Mucosa of rectum (tissue), 2 donors: Measurements from ENCODE around the gene C3.

Experiments used
- H3K27ac ChIP-seq, 2 donors: one replicate each; pipeline ENCODE4 v1.7.0; 2013; ENCODE audit warnings: inconsistent platforms in 2 of 2, low read depth in 2 of 2, low read length in 2 of 2
- H3K27me3 ChIP-seq, 2 donors: one replicate each; pipeline ENCODE4 v1.7.0; 2013; ENCODE audit warnings: low read length in 2 of 2; ENCODE audit not compliant: control insufficient read depth in 2 of 2, insufficient read depth in 2 of 2
- H3K36me3 ChIP-seq, 2 donors: one replicate each; pipeline ENCODE4 v1.7.0; 2013; ENCODE audit warnings: low read length in 2 of 2; ENCODE audit not compliant: control insufficient read depth in 2 of 2, insufficient read depth in 2 of 2
- H3K4me1 ChIP-seq, 2 donors: one replicate each; pipeline ENCODE4 v1.7.0; 2013; ENCODE audit warnings: low read length in 2 of 2, mild to moderate bottlenecking in 1 of 2; ENCODE audit not compliant: control insufficient read depth in 2 of 2, insufficient read depth in 2 of 2
- H3K4me3 ChIP-seq, 2 donors: one replicate each; pipeline ENCODE4 v1.7.0; 2013; ENCODE audit warnings: low read length in 2 of 2
- H3K9ac ChIP-seq, 2 donors: one replicate each; pipeline ENCODE4 v1.7.0; 2013; ENCODE audit warnings: low read length in 2 of 2, low read depth in 1 of 2, mild to moderate bottlenecking in 1 of 2
- H3K9me3 ChIP-seq, 2 donors: one replicate each; pipeline ENCODE4 v1.7.0; 2013; ENCODE audit warnings: low read length in 2 of 2; ENCODE audit not compliant: control insufficient read depth in 2 of 2
- donor health status: healthy.
- donor health status: Normal muscosa, but diverticular disease.

C3 gene

DNA sequence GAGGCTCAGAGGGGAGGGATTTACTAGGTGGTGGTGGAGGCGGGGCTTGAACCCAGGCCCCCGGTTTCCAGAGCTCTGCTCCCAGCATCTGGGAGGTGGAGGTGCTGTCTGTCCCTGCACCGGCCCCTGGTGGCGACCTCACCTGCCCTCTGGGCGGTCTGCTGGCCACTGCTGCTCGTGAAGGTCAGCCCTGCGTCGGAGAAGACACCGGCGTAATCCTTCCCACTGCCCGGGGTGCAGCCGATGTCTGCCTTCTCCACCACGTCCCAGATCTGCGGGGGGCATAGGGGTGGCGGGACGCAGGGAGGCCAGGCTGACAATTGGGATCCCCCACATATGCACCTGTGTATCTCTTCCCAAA lies 12.8 kb downstream of the C3 start:
- no peaks in the 10 kb centered on the region for H3K4me1 ChIP-seq
- peaks cover 0 to 8% of the 10 kb centered on the region in 2 donors for H3K27me3 ChIP-seq
- H3K9ac ChIP-seq = no peak overlapping the region
- H3K4me3 ChIP-seq = no peak overlapping the region
- no peak overlapping the region for H3K27ac ChIP-seq
- H3K36me3 ChIP-seq = no peaks in the 10 kb centered on the region
- H3K9me3 ChIP-seq = no peaks in the 10 kb centered on the region

- Histone ChIP-seq H3K27me3 (peaks cover 0 to 8% of the 10 kb centered on the region in 2 donors), H3K4me3 (no peak overlapping the region), H3K27ac (no peak overlapping the region), H3K36me3 (no peaks in the 10 kb centered on the region), H3K9me3 (no peaks in the 10 kb centered on the region), H3K4me1 (no peaks in the 10 kb centered on the region), H3K9ac (no peak overlapping the region)
Measured at GRCh38 chr19:6707011-6707657, 13.3 kb downstream of the C3 start.

GRCh38 chr19:6706633-6706958 lies 13.9 kb downstream of the C3 start:
- Histone ChIP-seq H3K27ac (no peak overlapping the region), H3K4me1 (no peaks in the 10 kb centered on the region), H3K27me3 (peaks cover 0 to 6% of the 10 kb centered on the region in 2 donors), H3K4me3 (no peak overlapping the region), H3K36me3 (no peaks in the 10 kb centered on the region), H3K9ac (no peak overlapping the region), H3K9me3 (no peaks in the 10 kb centered on the region)

- Histone ChIP-seq H3K27me3 (peaks cover 0 to 3% of the 10 kb centered on the region in 2 donors), H3K36me3 (no peaks in the 10 kb centered on the region), H3K4me3 (no peak overlapping the region), H3K27ac (no peak overlapping the region), H3K4me1 (no peaks in the 10 kb centered on the region), H3K9me3 (no peaks in the 10 kb centered on the region), H3K9ac (no peak overlapping the region)
Measured at GRCh38 chr19:6705931-6706632, 14.4 kb downstream of the C3 start.

GRCh38 chr19:6700586-6701316 lies 19.7 kb downstream of the C3 start:
- no peak overlapping the region for H3K4me3 ChIP-seq
- no peak overlapping the region for H3K27ac ChIP-seq
- no peaks in the 10 kb centered on the region for H3K4me1 ChIP-seq
- H3K27me3 ChIP-seq = no peaks in the 10 kb centered on the region
- H3K9me3 ChIP-seq = no peaks in the 10 kb centered on the region
- H3K36me3 ChIP-seq = no peaks in the 10 kb centered on the region
- H3K9ac ChIP-seq = no peak overlapping the region

GRCh38 chr19:6699935-6700334 lies 20.5 kb downstream of the C3 start:
- no peaks in the 10 kb centered on the region for H3K9me3 ChIP-seq
- H3K27ac ChIP-seq = no peak overlapping the region
- no peaks in the 10 kb centered on the region for H3K4me1 ChIP-seq
- no peaks in the 10 kb centered on the region for H3K27me3 ChIP-seq
- no peak overlapping the region for H3K4me3 ChIP-seq
- no peaks in the 10 kb centered on the region for H3K36me3 ChIP-seq
- H3K9ac ChIP-seq = no peak overlapping the region

GRCh38 chr19:6697291-6697690 lies 23.2 kb downstream of the C3 start:
- Histone ChIP-seq H3K27ac (no peak overlapping the region), H3K4me1 (no peaks in the 10 kb centered on the region), H3K4me3 (no peak overlapping the region), H3K36me3 (no peaks in the 10 kb centered on the region), H3K27me3 (no peaks in the 10 kb centered on the region), H3K9me3 (no peaks in the 10 kb centered on the region), H3K9ac (no peak overlapping the region)

DNA sequence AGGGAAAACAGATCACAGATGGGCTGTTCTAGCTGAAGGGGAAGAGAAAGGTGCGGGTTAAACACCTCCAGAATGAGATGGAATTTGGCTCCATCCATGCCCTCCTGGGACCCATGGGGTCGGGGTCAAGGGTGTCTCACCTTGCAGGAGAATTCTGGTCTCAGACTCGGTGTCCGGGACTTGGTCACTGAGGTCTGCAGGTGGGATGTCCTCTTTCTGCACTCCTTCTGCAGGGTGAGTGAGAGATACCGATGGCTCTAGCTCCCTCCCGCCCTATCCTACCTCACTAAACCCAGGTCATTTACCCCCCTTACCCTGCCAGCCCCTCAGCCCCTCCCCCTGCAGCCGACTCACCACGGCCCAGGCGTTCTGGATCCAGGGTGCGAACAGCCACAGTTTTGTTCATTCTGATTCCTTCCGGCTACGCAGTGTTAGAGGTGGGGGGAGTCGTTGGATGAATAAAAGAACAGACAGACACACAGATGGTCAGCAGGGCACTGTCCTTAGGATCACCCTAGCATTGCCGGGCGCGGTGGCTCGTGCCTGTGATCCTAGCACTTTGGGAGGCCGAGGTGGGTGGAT lies 24.1 kb downstream of the C3 start:
- no peak overlapping the region for H3K27ac ChIP-seq
- no peaks in the 10 kb centered on the region for H3K9me3 ChIP-seq
- H3K9ac ChIP-seq = no peak overlapping the region
- no peak overlapping the region for H3K4me3 ChIP-seq
- no peaks in the 10 kb centered on the region for H3K36me3 ChIP-seq
- no peaks in the 10 kb centered on the region for H3K4me1 ChIP-seq
- no peaks in the 10 kb centered on the region for H3K27me3 ChIP-seq

- Histone ChIP-seq H3K4me1 (no peaks in the 10 kb centered on the region), H3K9ac (no peak overlapping the region), H3K27me3 (no peaks in the 10 kb centered on the region), H3K27ac (no peak overlapping the region), H3K36me3 (no peaks in the 10 kb centered on the region), H3K4me3 (no peak overlapping the region), H3K9me3 (no peaks in the 10 kb centered on the region)
Measured at GRCh38 chr19:6694147-6694815, 26.2 kb downstream of the C3 start.

- H3K27me3 ChIP-seq = no peaks in the 10 kb centered on the region
- no peak overlapping the region for H3K27ac ChIP-seq
- H3K4me3 ChIP-seq = no peak overlapping the region
- H3K4me1 ChIP-seq = no peaks in the 10 kb centered on the region
- H3K9me3 ChIP-seq = no peaks in the 10 kb centered on the region
- H3K9ac ChIP-seq = no peak overlapping the region
- peaks cover 0 to 1% of the 10 kb centered on the region in 2 donors for H3K36me3 ChIP-seq
Measured at GRCh38 chr19:6693681-6694080, 26.8 kb downstream of the C3 start.
